IPS-NIHi11 (cell line): ENCODE measurements around the gene GRIA1.

Source experiments
- DNase-seq: peaks from one replicate; pipeline ENCODE4 v3.0.0; 2012; ENCODE audit warnings: mixed read lengths, low spot score

GRIA1 gene

GRCh38 chr5:153659039-153659736, 168.7 kb downstream of the GRIA1 start:
- DNase-seq, result no peak

- peak; percentile 26 for DNase-seq
Observed at GRCh38 chr5:153660919-153661318, 170.4 kb downstream of the GRIA1 start.

- no peak for DNase-seq
Observed at GRCh38 chr5:153661897-153662296, 171.4 kb downstream of the GRIA1 start.

- DNase-seq, result no peak
Observed at GRCh38 chr5:153670101-153670500, 179.6 kb downstream of the GRIA1 start.

GRCh38 chr5:153671653-153672346, 181.3 kb downstream of the GRIA1 start:
- DNase-seq, result no peak

GRCh38 chr5:153672347-153673090, 182.0 kb downstream of the GRIA1 start:
- no peak for DNase-seq

- DNase-seq, result no peak
Observed at GRCh38 chr5:153674356-153674755, 183.9 kb downstream of the GRIA1 start.

GRCh38 chr5:153676406-153676805, 185.9 kb downstream of the GRIA1 start:
- DNase-seq, result no peak

- DNase-seq, result no peak
Observed at GRCh38 chr5:153676821-153677220, 186.4 kb downstream of the GRIA1 start.

- no peak for DNase-seq
Observed at GRCh38 chr5:153678617-153679329, 188.3 kb downstream of the GRIA1 start.

- DNase-seq, result no peak
Observed at GRCh38 chr5:153690236-153690635, 199.8 kb downstream of the GRIA1 start.

GRCh38 chr5:153696256-153696655, 205.8 kb downstream of the GRIA1 start:
- no peak for DNase-seq

GRCh38 chr5:153699035-153699434, 208.6 kb downstream of the GRIA1 start:
- no peak for DNase-seq

GRCh38 chr5:153700940-153701339, 210.5 kb downstream of the GRIA1 start:
- no peak for DNase-seq

GRCh38 chr5:153702265-153702664, 211.8 kb downstream of the GRIA1 start:
- DNase-seq, result no peak

GRCh38 chr5:153704110-153704509, 213.6 kb downstream of the GRIA1 start:
- DNase-seq, result no peak

GRCh38 chr5:153707626-153708025, 217.2 kb downstream of the GRIA1 start:
- no peak for DNase-seq

GRCh38 chr5:153711755-153712154, 221.3 kb downstream of the GRIA1 start:
- DNase-seq, result no peak

- DNase-seq, result no peak
Observed at GRCh38 chr5:153712946-153713345, 222.5 kb downstream of the GRIA1 start.

GRCh38 chr5:153713943-153714342, 223.5 kb downstream of the GRIA1 start:
- peak; percentile 20 for DNase-seq

- no peak for DNase-seq
Observed at GRCh38 chr5:153714798-153715197, 224.3 kb downstream of the GRIA1 start.

GRCh38 chr5:153717287-153717686, 226.8 kb downstream of the GRIA1 start:
- DNase-seq, result no peak
